GM18502 (cell line): Measurements from ENCODE around the gene FBXO34.

ENCODE experiments used
- ATAC-seq: cut with Tn5 transposase; IDR thresholded peaks from one replicate; pipeline ENCODE4 v1.9.1; 2021; ENCODE audit warnings: mild to moderate bottlenecking; ENCODE audit not compliant: unreplicated experiment, poor library complexity

Gene FBXO34

GRCh38 chr14:55271572-55272298 lies 514 bp downstream of the FBXO34 start:
- ATAC-seq, result peak; percentile 41

- no peak for ATAC-seq
These were observed 1.2 kb downstream of the FBXO34 start for GRCh38 chr14:55272387-55272786.

DNA sequence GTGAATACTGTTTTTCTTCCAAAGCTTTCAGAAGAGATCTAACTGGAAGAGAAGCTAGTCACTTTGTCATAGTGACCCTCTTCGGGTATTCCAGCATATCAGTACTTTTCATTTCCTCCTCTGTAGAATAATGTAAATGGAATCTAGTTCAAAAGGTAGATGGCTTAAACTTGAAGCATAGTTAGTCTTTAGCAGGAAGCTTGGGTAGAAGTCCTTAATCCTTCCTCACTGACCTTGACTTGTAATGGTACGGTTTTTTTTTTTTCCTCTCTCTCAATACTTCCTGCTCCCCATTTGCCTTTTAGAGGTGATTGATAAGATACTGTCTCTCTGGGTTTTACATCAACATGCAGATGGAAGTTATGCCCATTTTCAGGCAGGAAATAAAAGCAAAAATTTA lies 1.7 kb downstream of the FBXO34 start:
- no peak for ATAC-seq

DNA sequence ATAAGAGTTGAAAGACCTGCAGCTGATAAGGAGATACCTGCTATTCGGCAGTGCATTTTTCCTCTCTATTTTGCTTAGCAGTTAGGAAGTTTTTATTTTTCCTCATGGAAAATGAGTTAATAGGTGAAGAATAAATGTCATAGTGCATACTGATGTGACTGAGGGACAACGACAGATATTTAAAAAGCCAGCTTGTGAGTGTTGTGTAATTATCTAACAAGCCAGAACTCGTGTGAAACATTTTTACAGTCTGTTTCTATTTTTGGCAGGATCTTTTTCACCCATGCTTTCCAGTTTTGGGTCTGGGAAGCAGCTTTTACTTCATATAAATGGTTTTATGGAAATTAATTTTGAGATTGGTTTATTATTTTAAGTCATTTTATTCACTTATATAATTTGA lies 2.9 kb downstream of the FBXO34 start:
- no peak for ATAC-seq

DNA sequence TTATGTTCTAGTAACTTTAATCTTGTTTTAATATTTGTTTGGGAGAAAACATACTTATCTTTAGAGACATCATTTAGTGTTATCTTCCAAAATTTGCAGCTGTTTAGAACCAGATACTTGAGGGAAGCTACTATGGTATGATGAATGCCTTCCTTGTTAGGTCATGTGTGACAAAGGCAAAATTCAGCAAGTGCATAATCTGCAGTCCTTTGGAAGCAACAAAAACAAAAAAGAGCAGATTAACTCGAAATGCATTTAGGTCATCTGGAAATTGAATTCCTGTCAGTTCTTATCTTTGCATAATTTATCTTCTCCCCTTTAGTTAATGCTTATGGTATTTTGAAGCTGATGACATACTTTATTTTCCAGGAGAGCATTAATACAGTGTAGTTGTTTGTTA lies 3.5 kb downstream of the FBXO34 start:
- ATAC-seq, result no peak

DNA sequence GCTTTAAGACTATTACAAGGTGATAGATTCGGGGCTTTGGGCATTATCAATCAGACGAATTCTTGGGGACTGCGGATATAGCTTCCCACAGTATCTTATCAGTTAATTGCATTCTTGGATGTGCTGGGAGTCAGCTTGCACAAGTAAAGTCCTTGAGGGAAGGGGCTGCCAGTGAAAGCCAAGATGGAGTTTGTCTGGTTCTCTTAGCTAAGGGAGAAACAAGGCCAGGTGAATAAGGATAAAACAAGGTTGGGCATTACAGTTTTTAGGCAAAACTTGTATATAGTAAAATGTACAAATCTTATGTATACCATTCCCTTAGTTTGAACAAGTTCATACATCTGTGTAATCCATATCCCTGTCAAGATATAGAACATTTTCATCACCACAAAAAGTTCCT lies 5.5 kb downstream of the FBXO34 start:
- no peak for ATAC-seq

- peak; percentile 96 for ATAC-seq
These were observed 6.9 kb downstream of the FBXO34 start for GRCh38 chr14:55277972-55278740.

DNA sequence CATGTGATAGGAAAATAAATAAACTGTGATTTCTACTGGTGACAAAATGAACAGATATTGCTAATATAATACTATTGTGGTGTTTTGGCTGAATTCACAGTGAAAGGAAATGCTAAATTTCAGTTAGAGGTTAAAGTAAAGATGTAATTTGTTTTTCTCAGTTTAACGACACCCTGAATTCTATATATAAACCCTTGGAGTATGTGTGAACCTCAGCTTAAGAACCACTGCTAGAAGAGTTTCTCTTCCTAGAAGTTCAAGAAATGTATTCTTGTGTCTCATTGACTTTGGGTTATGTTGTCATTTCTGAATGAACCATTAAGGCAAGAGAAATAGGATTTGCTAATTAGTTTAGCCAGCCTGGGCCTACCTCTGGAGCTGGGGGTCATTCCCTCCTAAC lies 8.2 kb downstream of the FBXO34 start:
- ATAC-seq, result no peak

DNA sequence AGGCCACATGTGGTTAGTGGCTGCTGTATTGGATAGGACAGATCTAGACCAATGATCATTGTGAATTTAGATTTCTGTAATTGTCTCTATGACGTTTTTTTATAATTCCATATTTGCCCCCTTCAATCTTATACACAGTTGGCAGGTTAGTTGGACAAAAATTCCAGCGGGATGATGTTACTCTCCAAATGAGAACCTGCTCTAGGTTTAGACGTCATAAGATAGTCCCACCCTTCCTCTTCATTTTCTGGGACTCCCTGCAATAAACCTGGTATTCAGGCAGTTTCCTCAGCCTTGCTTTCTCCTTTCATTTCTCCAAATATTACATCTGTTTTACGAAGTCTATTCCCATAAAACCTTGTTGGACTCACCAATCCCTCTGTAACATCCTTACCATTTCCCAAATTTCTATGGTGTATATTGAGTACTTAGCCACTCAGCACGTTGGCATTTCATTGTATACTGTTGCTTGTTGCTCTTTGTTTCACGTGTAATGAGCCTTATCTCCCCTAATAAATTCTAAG lies 10.2 kb downstream of the FBXO34 start:
- no peak for ATAC-seq

- no peak for ATAC-seq
These were observed 13.9 kb downstream of the FBXO34 start for GRCh38 chr14:55285048-55285652.

DNA sequence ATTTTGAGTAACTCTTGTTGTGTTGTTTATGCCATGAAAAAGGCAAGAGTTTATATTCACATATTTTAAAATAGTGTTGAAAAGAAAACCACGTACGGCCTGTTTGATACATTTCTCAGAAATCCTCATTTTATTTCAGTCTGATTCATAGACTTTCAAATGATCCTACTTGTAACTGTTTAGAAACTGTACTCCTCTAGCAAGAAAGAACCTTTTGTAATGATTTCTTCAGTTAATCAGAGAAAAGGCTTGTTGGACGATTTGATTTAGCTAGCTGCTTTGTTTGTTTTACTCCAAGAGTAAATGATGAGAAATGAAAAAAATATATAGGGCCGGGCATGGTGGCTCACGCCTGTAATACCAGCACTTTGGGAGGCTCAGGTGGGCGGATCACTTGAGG lies 17.2 kb downstream of the FBXO34 start:
- no peak for ATAC-seq

DNA sequence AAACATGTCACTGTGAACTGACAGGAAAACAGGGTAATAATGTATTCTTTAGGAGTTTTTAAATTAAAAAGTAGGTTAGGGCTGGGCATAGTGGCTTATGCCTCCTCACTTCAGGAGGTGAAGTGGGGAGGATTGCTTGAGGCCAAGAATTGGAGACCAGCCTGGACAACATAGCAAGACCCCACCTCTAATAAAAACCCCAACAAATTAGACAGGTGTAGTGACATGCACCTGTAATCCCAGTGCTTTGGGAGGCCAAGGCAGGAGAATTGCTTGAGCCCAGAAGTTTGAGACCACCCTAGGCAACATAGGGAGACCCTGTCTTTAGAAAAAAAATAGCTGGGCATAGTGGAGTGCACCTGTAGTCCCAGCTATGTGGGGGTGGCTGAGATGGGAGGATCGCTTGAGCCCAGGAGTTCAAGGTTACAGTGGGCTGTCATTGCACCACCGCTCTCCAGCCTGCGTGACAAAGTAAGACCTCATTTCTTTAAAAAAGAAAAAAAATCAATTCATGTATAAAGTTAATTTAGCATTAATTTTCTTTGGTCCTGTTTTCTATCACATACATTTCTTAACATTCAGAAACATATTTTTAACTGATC lies 20.4 kb downstream of the FBXO34 start:
- ATAC-seq, result no peak

DNA sequence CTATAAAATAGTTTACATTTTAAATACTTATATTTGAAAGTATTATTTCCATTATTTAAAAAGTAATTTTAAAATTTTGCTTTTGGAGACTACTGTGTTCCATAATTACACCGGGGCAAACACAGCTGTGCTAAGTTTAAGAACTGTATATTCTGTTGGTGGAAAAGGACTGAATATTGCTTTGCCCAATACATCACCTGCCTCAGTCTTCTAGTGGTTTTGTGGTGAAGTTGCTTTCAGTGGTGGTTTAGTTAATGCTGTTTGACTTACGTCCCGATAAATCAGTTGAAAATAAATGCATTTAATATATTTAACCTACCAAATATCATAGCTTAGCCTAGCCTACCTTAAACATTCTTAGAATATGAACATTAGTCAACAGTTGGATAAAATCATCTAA lies 23.4 kb downstream of the FBXO34 start:
- ATAC-seq, result no peak

GRCh38 chr14:55297611-55298499 lies 26.6 kb downstream of the FBXO34 start:
- peak; percentile 65 for ATAC-seq

- no peak for ATAC-seq
These were observed 27.2 kb downstream of the FBXO34 start for GRCh38 chr14:55298500-55298822.

DNA sequence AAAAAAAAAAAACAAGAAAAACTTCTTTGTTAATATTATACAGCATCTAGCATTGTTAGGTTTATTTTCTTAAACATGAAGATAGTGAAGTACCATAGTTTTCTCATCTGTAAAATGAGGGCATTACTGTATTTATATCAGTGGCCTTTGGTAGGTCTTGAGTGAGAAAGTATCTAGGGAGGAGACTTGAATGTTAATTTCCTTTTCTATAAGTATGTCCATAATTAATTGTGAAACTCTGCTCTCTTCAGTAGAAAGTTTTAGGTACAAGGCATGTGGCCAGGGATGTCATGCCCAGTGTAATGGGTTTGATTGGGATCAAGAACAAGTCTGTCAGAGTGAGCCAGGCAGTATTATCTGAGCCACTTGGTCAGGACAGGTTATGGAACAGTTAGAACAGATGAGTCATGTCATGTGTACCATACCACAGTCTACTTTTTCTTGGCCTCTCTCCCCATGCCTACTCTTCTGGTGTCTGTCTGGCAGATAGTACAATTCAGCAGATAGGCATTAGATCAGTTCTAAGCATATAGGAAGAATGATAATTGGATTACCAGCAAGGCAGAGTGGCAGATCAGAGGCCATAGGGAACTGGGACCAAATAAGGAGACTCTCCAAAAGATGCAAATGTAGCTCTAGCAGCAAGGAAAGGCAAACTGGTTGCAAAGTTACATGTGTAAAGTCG lies 30.4 kb downstream of the FBXO34 start:
- peak; percentile 62 for ATAC-seq

DNA sequence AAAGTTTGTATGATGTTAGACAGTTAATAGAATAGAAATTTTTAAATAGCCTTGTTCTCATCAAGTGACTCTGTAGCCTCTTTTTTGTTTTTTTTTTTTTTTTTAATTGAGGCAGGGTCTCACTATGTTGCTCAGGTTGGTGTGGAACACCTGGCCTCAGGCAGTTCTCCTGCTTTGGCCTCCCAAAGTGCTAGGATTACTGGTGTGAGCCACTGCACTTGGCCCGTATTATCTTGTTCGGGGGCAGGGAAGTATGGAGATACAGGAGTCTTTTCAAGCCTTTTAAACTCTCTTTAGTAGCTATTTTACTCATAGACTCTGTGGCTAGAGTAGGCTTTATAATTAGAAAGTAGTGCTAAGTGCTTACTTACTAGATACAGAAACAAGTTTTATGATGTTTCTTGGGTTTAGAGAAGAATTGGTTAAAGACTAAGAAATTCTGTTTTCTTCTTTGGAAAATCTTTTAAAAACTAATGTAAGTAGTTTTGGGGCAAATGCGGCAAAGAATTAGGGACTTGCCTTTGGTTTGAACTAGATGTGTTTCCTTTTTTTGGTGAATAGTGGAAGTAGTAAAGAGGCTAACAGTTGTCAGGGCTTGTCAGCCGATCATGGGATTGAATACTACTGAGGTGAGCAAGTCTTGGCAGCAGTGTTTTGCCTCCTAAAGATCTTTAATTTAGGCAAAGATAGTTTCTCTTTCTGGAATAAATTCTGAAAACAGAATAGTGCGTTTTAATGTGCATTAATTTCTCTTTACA lies 31.3 kb downstream of the FBXO34 start:
- no peak for ATAC-seq

GRCh38 chr14:55303125-55303499 lies 31.9 kb downstream of the FBXO34 start:
- no peak for ATAC-seq

- ATAC-seq, result peak; percentile 66
These were observed 32.5 kb downstream of the FBXO34 start for GRCh38 chr14:55303691-55304145.
